Measurements from ENCODE around the gene FLYWCH1.

Gene FLYWCH1

GRCh38 chr16:2985462-2985861 lies 73.7 kb downstream of the FLYWCH1 start:
- DNase-seq (ENCODE audit: low read depth in 2 of 2), result no peak
- no peak for TF ChIP-seq CTCF (IDR thresholded peaks at IDR 0.05; ENCODE audit: low read depth, low read length)
- no peak overlapping the region for H3K4me3 ChIP-seq (replicated peaks in 1 of 2; ENCODE audit: low read depth in 2 of 2, low read length in 2 of 2)

- no peak for TF ChIP-seq CTCF (IDR thresholded peaks at IDR 0.05; ENCODE audit: low read depth, low read length)
- H3K4me3 ChIP-seq (replicated peaks in 1 of 2; ENCODE audit: low read depth in 2 of 2, low read length in 2 of 2), result no peak overlapping the region
Observed at GRCh38 chr16:2985893-2986355, 74.2 kb downstream of the FLYWCH1 start.

GRCh38 chr16:2986623-2987188 lies 75.0 kb downstream of the FLYWCH1 start:
- TF ChIP-seq CTCF (IDR thresholded peaks at IDR 0.05; ENCODE audit: low read depth, low read length), result no peak
- DNase-seq (ENCODE audit: low read depth in 2 of 2), result no peak
- no peak overlapping the region for H3K4me3 ChIP-seq (replicated peaks in 1 of 2; ENCODE audit: low read depth in 2 of 2, low read length in 2 of 2)

More at GRCh38 chr16:2985893-2986355, 74.2 kb downstream of the FLYWCH1 start:
- DNase-seq (ENCODE audit: low read depth in 2 of 2), result no peak

GRCh38 chr16:2987286-2987685 lies 75.6 kb downstream of the FLYWCH1 start:
- DNase-seq (ENCODE audit: low read depth in 2 of 2), result no peak
- H3K4me3 ChIP-seq (replicated peaks in 1 of 2; ENCODE audit: low read depth in 2 of 2, low read length in 2 of 2), result no peak overlapping the region
- TF ChIP-seq CTCF (IDR thresholded peaks at IDR 0.05; ENCODE audit: low read depth, low read length), result no peak

GRCh38 chr16:2987833-2988232 lies 76.1 kb downstream of the FLYWCH1 start:
- no peak for DNase-seq (ENCODE audit: low read depth in 2 of 2)
- TF ChIP-seq CTCF (IDR thresholded peaks at IDR 0.05; ENCODE audit: low read depth, low read length), result no peak
- no peak overlapping the region for H3K4me3 ChIP-seq (replicated peaks in 1 of 2; ENCODE audit: low read depth in 2 of 2, low read length in 2 of 2)

- no peak for TF ChIP-seq CTCF (IDR thresholded peaks at IDR 0.05; ENCODE audit: low read depth, low read length)
- no peak for DNase-seq (ENCODE audit: low read depth in 2 of 2)
- H3K4me3 ChIP-seq (replicated peaks in 1 of 2; ENCODE audit: low read depth in 2 of 2, low read length in 2 of 2), result no peak overlapping the region
Observed at GRCh38 chr16:2988590-2989099, 76.9 kb downstream of the FLYWCH1 start.

- no peak overlapping the region for H3K4me3 ChIP-seq (replicated peaks in 1 of 2; ENCODE audit: low read depth in 2 of 2, low read length in 2 of 2)
- no peak for TF ChIP-seq CTCF (IDR thresholded peaks at IDR 0.05; ENCODE audit: low read depth, low read length)
- no peak for DNase-seq (ENCODE audit: low read depth in 2 of 2)
Observed at GRCh38 chr16:2990891-2991290, 79.2 kb downstream of the FLYWCH1 start.
